SK-N-SH (cell line): ENCODE results near the gene BZW2. TPM values are rescaled to one million over a fixed set of nuclear protein-coding genes. Genes with fewer than 3 reads are reported as not detected.

Experiments used
- CTCF ChIA-PET: fragments of 300-600, 350-600 bp; formaldehyde crosslinking; extraction: SDS; loops from one replicate; lab custom pipeline; 2021; lab: Yijun Ruan, JAX
- POLR2A ChIA-PET: fragments of 350-600 bp; sonication (Branson Sonifier 250); formaldehyde crosslinking; extraction: SDS; loops from one replicate; lab custom pipeline; 2020; ENCODE audit warnings: antibody characterized with exemption, inconsistent platforms; lab: Yijun Ruan, JAX
- DNase-seq: peaks from one replicate; pipeline ENCODE4 v3.0.0; 2012
- H2AFZ ChIP-seq: fragments of 200-600 bp; sonication (generic); 2 replicates; pipeline ENCODE4 v1.8.1; 2016; ENCODE audit warnings: antibody characterized with exemption, mild to moderate bottlenecking, low read depth
- H3F3A ChIP-seq: fragments of 200-600 bp; sonication (generic); replicated peaks from 2 replicates; pipeline ENCODE3; 2016; ENCODE audit warnings: antibody characterized with exemption, mild to moderate bottlenecking; ENCODE audit not compliant: insufficient read depth
- H3K27ac ChIP-seq, 2 experiments: fragments of 200-500 bp in 1 of 2; fragments of 200-600 bp in 1 of 2; sonication (Bioruptor generic) in 1 of 2; sonication (generic), shearing (Covaris generic) in 1 of 2; 2 replicates each; pipeline versions ENCODE4 v1.5.1 to v1.6.1; 2014 to 2016; ENCODE audit warnings: low read depth in 2 of 2, inconsistent platforms in 1 of 2, low read length in 1 of 2, mild to moderate bottlenecking in 1 of 2, mixed read lengths in 1 of 2
- H3K27me3 ChIP-seq: fragments of 200-600 bp; sonication (generic), shearing (Covaris generic); 2 replicates; pipeline ENCODE4 v1.6.1; 2016; ENCODE audit warnings: mixed run types; ENCODE audit not compliant: insufficient read depth
- H3K36me3 ChIP-seq, 2 experiments: fragments of 200-500 bp in 1 of 2; fragments of 200-600 bp in 1 of 2; sonication (Bioruptor generic) in 1 of 2; sonication (generic) in 1 of 2; replicated peaks in 1 of 2; 2 replicates each; pipeline versions ENCODE3 to v1.5.1; 2014 to 2016; ENCODE audit warnings: low read length in 1 of 2, mild to moderate bottlenecking in 1 of 2; ENCODE audit not compliant: insufficient read depth in 2 of 2, control insufficient read depth in 1 of 2
- H3K4me1 ChIP-seq, 2 experiments: fragments of 200-500 bp in 1 of 2; fragments of 200-600 bp in 1 of 2; sonication (Bioruptor generic) in 1 of 2; sonication (generic), shearing (Covaris generic) in 1 of 2; 2 replicates each; pipeline versions ENCODE4 v1.5.1 to v1.6.1; 2014 to 2016; ENCODE audit warnings: low read depth in 1 of 2, low read length in 1 of 2, mixed run types in 1 of 2; ENCODE audit not compliant: insufficient read depth in 2 of 2, control insufficient read depth in 1 of 2
- H3K4me2 ChIP-seq: fragments of 200-600 bp; sonication (generic), shearing (Covaris generic); 2 replicates; pipeline ENCODE4 v1.6.1; 2017; ENCODE audit warnings: mixed run types
- H3K4me3 ChIP-seq, 2 experiments: fragments of 200-500 bp in 1 of 2; fragments of 200-600 bp in 1 of 2; sonication (Bioruptor generic) in 1 of 2; sonication (generic), shearing (Covaris generic) in 1 of 2; 2 replicates each; pipeline versions ENCODE4 v1.5.1 to v1.8.1; 2014 to 2016; ENCODE audit warnings: low read depth in 2 of 2, inconsistent platforms in 1 of 2, low read length in 1 of 2, mild to moderate bottlenecking in 1 of 2, mixed read lengths in 1 of 2, moderate library complexity in 1 of 2
- H3K79me2 ChIP-seq: fragments of 200-600 bp; sonication (generic); 2 replicates; pipeline ENCODE4 v1.8.1; 2017; ENCODE audit warnings: mild to moderate bottlenecking; ENCODE audit not compliant: insufficient read depth
- H3K9ac ChIP-seq: fragments of 200-600 bp; sonication (generic); 2 replicates; pipeline ENCODE4 v1.6.1; 2017; ENCODE audit warnings: mixed run types
- H3K9me2 ChIP-seq: fragments of 200-600 bp; sonication (generic); 2 replicates; pipeline ENCODE4 v1.6.1; 2017; ENCODE audit warnings: mixed run types
- H3K9me3 ChIP-seq: fragments of 200-600 bp; sonication (generic); 2 replicates; pipeline ENCODE4 v1.6.1; 2017; ENCODE audit warnings: mixed run types, mild to moderate bottlenecking, moderate library complexity
- H4K20me1 ChIP-seq: fragments of 200-600 bp; sonication (generic); 2 replicates; pipeline ENCODE4 v1.6.1; 2017; ENCODE audit warnings: mild to moderate bottlenecking, mixed run types; ENCODE audit not compliant: insufficient read depth
- ELF1 ChIP-seq: IDR thresholded peaks from 2 replicates; pipeline ENCODE4 v1.4.0; 2012
- EP300 ChIP-seq, 2 experiments: IDR thresholded peaks; 2 replicates each; pipeline versions ENCODE4 v1.4.0 to v1.6.1; 2012; ENCODE audit warnings: borderline replicate concordance in 1 of 2, low read depth in 1 of 2, low read length in 1 of 2
- GATA2 ChIP-seq: sonication (generic); formaldehyde crosslinking; IDR thresholded peaks from 2 replicates; pipeline ENCODE4 v1.5.0; 2020; ENCODE audit warnings: mild to moderate bottlenecking, missing genetic modification reagents
- JUND ChIP-seq: IDR thresholded peaks from 2 replicates; pipeline ENCODE4 v1.4.0; 2012
- MXI1 ChIP-seq: IDR thresholded peaks from 2 replicates; pipeline ENCODE4 v1.6.1; 2012; ENCODE audit warnings: mild to moderate bottlenecking, low read depth, low read length, improper control_type of control experiment
- RFX5 ChIP-seq: IDR thresholded peaks from 2 replicates; pipeline ENCODE4 v1.6.1; 2012; ENCODE audit warnings: mild to moderate bottlenecking, improper control_type of control experiment, low read length
- TEAD4 ChIP-seq: IDR thresholded peaks from 2 replicates; pipeline ENCODE4 v1.4.0; 2012; ENCODE audit warnings: mild to moderate bottlenecking, borderline replicate concordance; ENCODE audit not compliant: insufficient read depth
- WGBS: methylation state at CpG from one replicate; pipeline ENCODE4 v1.1.6; 2017; ENCODE audit warnings: low lambda C conversion rate; 5-methylcytosine and 5-hydroxymethylcytosine counted together
- polyA plus RNA-seq, 3 experiments: library from polyadenylated mRNA; depleted of rRNA; stranded (reverse); fragments of >200 nt; gene quantifications; 2 replicates each; pipeline ENCODE4 v1.2.3, GENCODE V29; 2012
- TF ChIP-seq, protein P1 (sequence below): IDR thresholded peaks from 2 replicates; pipeline ENCODE4 v1.4.0; 2012; ENCODE audit warnings: low read depth
- TF ChIP-seq, protein P2 (sequence below): fragments of 150-350 bp; IDR thresholded peaks from 2 replicates; pipeline ENCODE4 v1.6.1; 2017; ENCODE audit warnings: antibody characterized with exemption, low read length, low read depth, borderline replicate concordance
- TF ChIP-seq, protein P3 (sequence below): fragments of 150-350 bp; IDR thresholded peaks from 2 replicates; pipeline ENCODE4 v1.6.1; 2016; ENCODE audit warnings: mild to moderate bottlenecking, low read depth, low read length

Gene BZW2
- polyA plus RNA-seq, 1 of the 3 experiments (the other 2 are of a cell fraction) = 71.9 TPM

DNA sequence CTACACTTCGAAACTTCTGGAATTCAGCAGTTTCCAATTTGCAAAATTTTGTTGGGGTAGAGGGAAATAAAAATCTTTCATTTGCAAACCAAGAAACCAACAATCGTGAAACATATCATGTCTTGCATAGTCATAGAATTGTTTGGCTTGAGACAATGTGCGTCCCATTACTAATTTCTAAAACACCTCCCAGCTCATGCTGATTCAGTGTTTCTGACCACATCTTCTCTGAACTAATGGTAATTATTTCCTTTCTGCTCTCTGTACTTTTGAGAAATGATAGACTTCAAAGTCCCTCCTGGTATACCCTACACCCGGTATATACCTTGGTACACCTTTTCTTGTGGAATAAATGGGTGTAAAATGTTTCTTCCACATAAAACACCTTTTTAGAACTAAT, 65.7 kb downstream of the BZW2 start:
- H3K27me3 ChIP-seq = no peaks in the 10 kb centered on the region
- no peaks in the 10 kb centered on the region for H3K79me2 ChIP-seq
- no peak overlapping the region for H2AFZ ChIP-seq
- no peaks in the 10 kb centered on the region for H4K20me1 ChIP-seq
- TF ChIP-seq TEAD4 (no peak), MXI1 (no peak), EP300 (IDR thresholded peaks at IDR 0.05; ENCODE audit: borderline replicate concordance in 1 of 2, low read depth in 1 of 2, low read length in 1 of 2) (no peak), JUND (no peak), GATA2 (no peak)
- TF ChIP-seq, protein P1, sequence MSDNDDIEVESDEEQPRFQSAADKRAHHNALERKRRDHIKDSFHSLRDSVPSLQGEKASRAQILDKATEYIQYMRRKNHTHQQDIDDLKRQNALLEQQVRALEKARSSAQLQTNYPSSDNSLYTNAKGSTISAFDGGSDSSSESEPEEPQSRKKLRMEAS = no peak
- TF ChIP-seq, protein P2, sequence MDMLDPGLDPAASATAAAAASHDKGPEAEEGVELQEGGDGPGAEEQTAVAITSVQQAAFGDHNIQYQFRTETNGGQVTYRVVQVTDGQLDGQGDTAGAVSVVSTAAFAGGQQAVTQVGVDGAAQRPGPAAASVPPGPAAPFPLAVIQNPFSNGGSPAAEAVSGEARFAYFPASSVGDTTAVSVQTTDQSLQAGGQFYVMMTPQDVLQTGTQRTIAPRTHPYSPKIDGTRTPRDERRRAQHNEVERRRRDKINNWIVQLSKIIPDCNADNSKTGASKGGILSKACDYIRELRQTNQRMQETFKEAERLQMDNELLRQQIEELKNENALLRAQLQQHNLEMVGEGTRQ = no peak
- TF ChIP-seq, protein P3, sequence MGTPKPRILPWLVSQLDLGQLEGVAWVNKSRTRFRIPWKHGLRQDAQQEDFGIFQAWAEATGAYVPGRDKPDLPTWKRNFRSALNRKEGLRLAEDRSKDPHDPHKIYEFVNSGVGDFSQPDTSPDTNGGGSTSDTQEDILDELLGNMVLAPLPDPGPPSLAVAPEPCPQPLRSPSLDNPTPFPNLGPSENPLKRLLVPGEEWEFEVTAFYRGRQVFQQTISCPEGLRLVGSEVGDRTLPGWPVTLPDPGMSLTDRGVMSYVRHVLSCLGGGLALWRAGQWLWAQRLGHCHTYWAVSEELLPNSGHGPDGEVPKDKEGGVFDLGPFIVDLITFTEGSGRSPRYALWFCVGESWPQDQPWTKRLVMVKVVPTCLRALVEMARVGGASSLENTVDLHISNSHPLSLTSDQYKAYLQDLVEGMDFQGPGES = no peak
- TF ChIP-seq, all 33 proteins: peak for 0
- Histone ChIP-seq H3K9ac (no peak overlapping the region), H3K9me2 (no peaks in the 10 kb centered on the region), H3K4me2 (no peak overlapping the region), H3K9me3 (no peaks in the 10 kb centered on the region), H3K4me1 (peaks cover 0 to 25% of the 10 kb centered on the region in 2 experiments; a peak in 2 of 4 replicates), H3K36me3 (peaks cover 4 to 5% of the 10 kb centered on the region in 2 experiments), H3K27ac (no peak overlapping the region), H3K4me3 (no peak overlapping the region), H3F3A (peaks cover 12% of the 10 kb centered on the region)
- POLR2A ChIA-PET = no interaction called here
- 88% methylated on average over 4 of the region's 4 CpGs for WGBS
- DNase-seq = no peak
- CTCF ChIA-PET = no interaction called here

DNA sequence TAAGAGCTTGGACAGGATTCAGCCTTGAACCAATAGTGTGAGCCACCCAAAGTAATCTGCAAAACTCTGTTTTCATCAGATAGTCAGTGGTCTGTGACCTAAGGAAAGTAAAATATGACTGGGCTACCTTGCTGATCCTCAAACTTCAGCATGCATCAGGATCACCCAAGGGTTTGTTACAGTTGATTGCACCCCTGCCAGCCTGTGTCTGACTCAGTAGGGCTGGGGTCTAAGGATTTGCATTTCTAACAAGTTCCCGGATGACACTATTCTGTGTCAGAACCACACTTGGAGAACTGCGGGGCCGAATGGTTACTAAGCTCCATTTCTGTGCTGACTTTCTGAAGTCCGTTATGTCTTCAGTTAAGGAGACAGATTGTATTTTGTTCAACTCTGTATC, 66.9 kb downstream of the BZW2 start:
- Histone ChIP-seq H3K9me2 (no peaks in the 10 kb centered on the region), H3K4me3 (no peak overlapping the region), H3K4me2 (no peak overlapping the region), H2AFZ (no peak overlapping the region), H3K4me1 (peaks cover 0 to 25% of the 10 kb centered on the region in 2 experiments; a peak in 2 of 4 replicates), H3K79me2 (no peaks in the 10 kb centered on the region), H4K20me1 (no peaks in the 10 kb centered on the region), H3F3A (peaks cover 12% of the 10 kb centered on the region), H3K36me3 (no peaks in the 10 kb centered on the region), H3K27ac (no peak overlapping the region), H3K27me3 (no peaks in the 10 kb centered on the region), H3K9ac (no peak overlapping the region), H3K9me3 (no peaks in the 10 kb centered on the region)
- TF ChIP-seq, protein P3 = no peak
- TF ChIP-seq ELF1 (no peak), RFX5 (no peak)
- 85% methylated on average over 4 of the region's 4 CpGs for WGBS
- ChIA-PET POLR2A (no interaction called here), CTCF (no interaction called here)
- DNase-seq = no peak
